WI38 (cell line): ENCODE results near the gene AMER3.

Source experiments
- H3K4me3 ChIP-seq: 2 replicates; pipeline ENCODE4 v1.5.1; 2011; ENCODE audit warnings: low read depth, mild to moderate bottlenecking, control low read depth, low read length
- TF ChIP-seq, protein P1 (sequence below): IDR thresholded peaks from 2 replicates; pipeline ENCODE4 v1.5.1; 2012; ENCODE audit warnings: low read depth, mild to moderate bottlenecking, control low read depth, low read length

The AMER3 gene

DNA sequence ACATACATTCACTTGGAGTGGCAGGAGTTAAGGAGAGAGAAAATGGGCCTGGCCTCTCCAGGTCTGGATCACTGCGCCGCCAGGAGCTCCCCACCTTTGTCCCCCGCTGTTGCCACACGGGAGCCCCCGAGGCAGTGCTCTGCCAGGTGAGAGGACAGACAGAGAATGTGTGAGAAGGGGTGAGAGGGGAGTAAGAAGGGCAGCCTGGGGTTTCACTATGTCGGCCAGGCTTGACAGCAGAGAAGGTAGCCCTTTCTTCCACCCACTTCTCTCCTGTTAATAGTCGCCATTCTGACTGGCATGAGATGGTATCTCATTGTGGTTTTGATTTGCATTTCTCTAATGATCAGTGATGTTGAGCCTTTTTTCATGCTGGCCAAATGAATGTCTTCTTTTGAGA is 55.1 kb downstream of the AMER3 start:
- H3K4me3 ChIP-seq, result no peak overlapping the region
- TF ChIP-seq, protein P1, sequence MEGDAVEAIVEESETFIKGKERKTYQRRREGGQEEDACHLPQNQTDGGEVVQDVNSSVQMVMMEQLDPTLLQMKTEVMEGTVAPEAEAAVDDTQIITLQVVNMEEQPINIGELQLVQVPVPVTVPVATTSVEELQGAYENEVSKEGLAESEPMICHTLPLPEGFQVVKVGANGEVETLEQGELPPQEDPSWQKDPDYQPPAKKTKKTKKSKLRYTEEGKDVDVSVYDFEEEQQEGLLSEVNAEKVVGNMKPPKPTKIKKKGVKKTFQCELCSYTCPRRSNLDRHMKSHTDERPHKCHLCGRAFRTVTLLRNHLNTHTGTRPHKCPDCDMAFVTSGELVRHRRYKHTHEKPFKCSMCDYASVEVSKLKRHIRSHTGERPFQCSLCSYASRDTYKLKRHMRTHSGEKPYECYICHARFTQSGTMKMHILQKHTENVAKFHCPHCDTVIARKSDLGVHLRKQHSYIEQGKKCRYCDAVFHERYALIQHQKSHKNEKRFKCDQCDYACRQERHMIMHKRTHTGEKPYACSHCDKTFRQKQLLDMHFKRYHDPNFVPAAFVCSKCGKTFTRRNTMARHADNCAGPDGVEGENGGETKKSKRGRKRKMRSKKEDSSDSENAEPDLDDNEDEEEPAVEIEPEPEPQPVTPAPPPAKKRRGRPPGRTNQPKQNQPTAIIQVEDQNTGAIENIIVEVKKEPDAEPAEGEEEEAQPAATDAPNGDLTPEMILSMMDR, result no peak

DNA sequence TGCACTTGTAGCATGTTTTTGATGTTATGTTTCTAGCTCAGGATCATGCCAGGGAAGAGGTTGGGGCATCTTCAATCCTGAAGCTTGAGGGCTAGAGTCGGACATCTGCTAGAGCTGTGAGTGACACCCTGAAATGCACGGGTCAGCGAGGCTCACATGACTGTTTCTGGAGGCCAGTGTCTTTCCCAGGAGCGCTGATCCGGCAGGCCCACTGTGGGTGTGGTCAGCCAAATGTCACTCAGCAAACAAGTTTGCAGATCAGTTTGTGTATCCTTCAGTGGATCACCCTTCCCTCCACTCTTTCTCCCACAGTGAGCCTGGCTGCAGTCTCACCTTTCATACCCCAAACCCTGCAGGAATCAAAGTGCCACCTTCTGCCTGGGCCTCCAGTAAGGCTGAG is 58.4 kb downstream of the AMER3 start:
- H3K4me3 ChIP-seq, result no peak overlapping the region
- TF ChIP-seq, protein P1, result no peak

DNA sequence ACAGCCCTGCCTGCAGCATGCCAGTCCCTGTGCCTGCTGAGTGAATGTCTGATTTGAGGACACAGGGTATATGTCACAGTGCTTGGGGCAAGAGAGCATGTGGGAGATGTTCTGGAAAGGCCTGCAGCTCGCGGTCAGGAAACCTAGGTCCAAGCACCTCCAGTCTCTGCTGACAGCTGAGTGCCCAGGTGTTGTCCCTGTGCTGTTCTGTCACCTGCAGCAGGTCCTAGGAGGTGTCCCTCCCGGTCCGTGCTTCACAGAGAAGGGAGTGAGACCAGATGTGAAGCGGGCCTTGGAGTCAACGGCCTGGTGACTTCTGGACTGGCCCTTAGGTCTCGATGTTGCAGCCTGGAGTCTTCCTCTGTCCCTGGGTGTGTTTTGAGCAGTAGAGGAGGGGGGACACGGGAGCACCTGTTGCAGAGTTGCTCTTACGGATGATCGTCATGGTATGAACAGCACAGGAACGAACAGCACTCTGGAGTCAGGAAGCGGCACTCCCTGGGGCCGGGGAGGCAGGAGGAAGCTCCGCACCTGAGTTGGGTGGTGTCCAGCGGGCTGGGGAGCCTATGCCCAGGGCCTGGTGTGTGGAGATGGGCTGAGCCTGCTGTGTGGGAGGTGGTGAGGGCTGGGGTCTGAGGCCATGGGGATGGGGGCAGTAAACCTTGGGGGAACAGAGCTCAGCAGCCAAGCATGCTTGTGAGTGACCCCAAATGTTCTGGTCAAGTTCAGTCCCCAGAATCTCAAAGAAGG is 59.8 kb downstream of the AMER3 start:
- TF ChIP-seq, protein P1, result no peak
- H3K4me3 ChIP-seq, result no peak overlapping the region
